Activated CD8-positive, alpha-beta memory T cell treated with anti-CD3 and anti-CD28 coated beads, Interleukin-2, amount 50 U/mL, for 24 hours (primary cell): ENCODE data around the gene EHMT1.
A peak's percentile ranks its signal among the peaks of the same experiment; 100 is the strongest.
"Not testable (repeated sequence)": the region's sequence is repeated elsewhere in the genome, so short reads cannot be mapped to it uniquely, and the experiment has no call there.

ENCODE experiments used
- DNase-seq: peaks from one replicate; pipeline ENCODE4 v3.0.0-alpha.2; 2020; ENCODE audit errors: extremely low read depth

EHMT1 gene

DNA sequence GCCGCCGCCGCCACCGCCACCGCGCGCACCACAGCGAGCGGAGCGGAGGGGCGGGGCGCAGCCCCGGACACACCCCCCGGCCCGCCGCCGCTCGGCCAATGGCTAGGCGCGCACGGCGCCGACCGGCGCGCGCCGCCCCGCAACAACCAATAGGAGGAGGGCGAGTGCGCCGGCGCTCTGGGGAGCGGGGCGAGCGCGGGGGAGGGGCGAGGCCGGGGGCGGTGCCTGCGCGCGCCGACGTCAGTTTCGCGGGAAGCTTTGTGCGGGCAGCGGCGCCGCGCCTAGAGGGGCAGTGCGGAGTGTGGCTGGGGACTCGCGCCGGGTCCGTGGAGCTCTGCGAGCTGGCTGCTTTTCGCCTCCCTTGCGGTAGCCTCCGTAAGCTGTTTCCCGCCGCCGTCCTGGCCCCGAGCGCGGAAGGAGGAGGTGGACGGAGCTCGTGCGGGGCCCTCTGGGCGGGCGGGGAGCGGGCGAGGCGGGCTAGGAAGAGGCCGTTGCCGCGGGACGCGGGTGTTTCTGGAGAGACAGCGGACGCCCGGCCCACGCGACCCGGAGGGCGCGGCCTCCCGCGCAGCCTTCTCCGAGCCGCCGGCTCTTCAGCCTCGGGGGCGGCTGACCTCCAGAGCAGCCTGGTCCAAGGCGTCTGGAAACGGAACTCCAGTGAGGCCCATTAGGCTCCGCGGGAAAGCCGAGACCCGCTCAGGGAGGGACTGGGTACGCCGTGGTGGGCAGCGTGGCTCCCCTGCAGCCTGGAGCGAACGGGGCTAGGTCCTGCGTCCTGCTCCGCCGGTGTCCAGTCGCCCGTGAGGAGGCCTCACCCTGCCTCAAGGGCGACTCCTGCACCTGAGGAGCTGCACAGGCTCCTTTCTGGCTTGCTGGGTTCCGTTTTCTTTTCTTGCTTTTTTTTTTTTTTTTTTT, 28.1 kb upstream of the EHMT1 start, which contains the start of gene ZMYND19:
ZMYND19 (minus strand) TSS at position 44 of the 915 bp plus-strand sequence. CDS start 249 bp downstream, outside the sequence.
- DNase-seq = peak; percentile 55

GRCh38 chr9:137592767-137593166, 26.0 kb upstream of the EHMT1 start:
- DNase-seq = no peak

DNA sequence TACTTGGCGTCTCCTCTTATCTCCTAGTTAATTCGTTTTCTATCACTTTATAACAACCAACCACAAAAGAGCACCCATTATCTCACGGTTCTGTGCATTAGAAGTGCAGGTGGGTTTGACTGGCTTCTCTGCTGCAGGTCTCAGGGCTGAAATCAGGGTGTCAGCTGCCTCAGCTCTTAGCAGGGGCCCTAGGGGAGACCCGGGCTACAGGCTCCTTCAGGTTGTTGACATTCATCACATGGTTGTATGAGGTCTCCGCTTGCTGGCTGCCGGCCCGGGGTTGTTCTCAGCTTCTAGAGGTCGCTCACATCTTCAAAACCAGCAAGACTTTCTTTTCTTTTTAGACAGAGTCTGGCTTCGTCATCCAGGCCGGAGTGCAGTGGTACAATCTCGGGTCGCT, 25.6 kb upstream of the EHMT1 start:
- DNase-seq = no peak

DNA sequence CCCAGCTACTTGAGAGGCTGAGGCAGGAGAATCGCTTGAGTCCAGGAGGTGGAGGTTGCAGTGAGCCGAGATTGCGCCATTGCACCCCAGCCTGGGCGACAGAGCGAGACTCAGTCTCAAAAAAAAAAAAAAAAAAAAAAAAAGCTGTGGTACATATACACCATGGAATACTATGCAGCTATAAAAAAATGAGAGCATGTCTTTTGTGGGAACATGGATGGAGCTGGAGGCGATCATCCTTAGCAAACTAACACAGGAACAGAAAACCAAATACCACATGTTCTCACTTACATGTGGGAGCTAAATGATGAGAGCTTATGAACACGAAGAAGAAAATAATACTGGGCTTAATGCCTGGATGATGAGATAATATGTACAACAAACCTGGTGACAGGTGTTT, 22.2 kb upstream of the EHMT1 start:
- DNase-seq = not testable (repeated sequence)

GRCh38 chr9:137598943-137599342, 19.9 kb upstream of the EHMT1 start:
- DNase-seq = no peak

- no peak for DNase-seq
Measured at GRCh38 chr9:137602661-137603060, 16.1 kb upstream of the EHMT1 start.

GRCh38 chr9:137603879-137604278, 14.9 kb upstream of the EHMT1 start:
- DNase-seq = no peak

DNA sequence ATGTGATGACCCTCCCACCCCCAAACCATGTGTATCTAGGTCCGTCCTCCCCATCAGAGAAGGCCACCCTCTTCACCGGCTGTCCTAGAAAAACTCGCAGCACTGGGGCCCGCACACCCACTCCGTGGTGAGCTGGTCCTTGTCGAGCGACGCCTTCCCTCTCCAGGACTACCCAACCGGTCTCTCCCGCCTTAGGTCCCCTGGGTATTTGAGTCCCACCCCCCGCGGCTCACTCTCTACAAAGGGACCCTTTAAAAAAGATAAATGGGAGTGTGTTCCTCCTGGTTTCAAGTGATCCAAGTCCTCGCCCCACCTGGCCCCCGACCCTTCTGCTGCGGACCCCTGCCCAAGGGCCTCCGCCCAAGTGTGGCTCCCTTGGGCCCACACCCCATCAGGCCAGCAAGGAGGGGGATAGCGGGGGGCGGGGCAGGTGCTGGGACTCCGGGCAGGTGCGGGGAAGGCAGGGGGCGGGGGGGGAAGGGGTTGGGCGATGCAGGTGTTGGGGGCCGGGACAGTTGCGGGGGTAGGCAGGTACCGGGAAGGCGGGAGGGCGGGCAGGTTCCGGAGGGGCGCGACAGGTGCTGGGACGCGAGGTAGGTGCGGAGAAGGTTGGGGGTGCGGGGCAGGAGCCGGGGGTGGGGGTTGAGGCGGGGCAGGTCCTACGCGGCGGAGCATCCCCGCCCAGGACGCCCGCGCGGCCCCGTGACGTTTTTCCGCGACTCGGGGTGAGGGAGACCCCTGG, 14.3 kb upstream of the EHMT1 start:
- DNase-seq = no peak

DNA sequence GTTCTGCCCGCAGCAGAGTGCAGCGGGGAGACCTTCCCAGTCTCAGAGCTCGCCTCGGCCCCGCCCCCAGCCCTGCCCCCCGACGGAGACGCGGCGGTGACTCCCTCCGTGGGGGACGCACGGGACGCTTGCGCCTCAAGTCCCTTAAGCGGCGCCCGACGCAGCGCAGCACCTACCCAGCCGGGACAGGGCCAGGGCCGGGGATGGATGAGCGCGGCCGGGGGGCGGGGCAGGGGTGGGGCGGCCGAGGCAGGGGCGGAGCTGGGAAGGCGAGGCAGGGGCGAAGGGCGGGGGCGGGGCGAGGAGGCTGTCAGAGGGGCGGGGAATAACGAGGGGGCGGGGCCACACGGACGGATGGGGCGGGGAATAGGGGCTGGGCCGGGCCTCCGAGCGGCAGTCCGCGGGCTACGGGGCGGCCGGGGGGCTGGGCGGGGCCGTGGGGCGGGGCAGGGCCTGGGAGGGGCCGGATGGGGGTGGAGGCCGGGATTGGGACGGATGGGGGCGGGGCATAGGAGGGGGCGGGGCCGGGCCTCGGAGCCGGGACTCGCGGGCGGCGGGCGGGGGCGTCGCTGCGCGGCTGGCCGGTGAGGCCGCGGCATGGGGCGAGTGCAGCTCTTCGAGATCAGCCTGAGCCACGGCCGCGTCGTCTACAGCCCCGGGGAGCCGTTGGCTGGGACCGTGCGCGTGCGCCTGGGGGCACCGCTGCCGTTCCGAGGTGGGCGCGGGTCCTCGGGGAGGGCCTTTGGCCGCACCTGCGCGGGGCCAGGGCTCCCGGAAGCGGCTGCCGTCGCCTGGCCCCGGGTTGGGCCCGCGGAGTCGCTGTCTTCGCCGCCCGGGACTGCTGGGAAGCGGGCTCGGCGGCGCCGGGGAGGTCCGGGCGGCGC, 13.4 kb upstream of the EHMT1 start, which contains the start of gene ARRDC1:
ARRDC1 (plus strand) TSS at position 566 of the 884 bp plus-strand sequence; CDS start at position 598, 32 bp downstream.
- peak; percentile 72 for DNase-seq

DNA sequence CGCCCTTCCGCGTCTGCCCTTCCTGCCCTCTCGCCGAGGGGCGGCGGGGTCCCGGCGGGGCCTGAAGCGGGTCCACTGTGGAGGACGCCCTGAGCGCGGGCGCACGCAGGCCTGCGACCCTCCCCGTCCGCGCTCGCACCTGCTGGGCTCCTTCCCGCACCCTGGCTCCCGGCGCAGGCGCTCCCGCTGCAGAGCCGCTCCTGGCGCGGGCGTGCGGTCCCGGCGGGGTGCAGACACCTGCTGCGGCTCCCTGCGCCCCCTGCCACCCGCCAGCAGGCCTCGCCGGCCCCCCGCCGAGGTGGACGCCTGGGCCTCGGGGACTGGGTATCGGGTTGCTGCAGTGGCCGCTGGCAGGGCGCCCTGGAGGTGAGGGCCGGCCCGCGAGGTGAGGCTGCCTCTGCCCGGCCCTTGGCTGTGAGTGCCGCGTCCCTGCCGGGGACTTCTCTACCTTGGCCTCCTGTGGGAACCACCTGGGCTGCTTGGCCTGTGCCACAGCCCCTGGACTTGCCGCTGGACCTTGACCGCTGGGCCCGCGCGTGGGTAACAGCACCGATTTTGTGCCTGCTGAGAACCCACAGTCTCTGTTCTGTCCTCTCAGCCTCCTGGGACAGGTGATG, 12.7 kb upstream of the EHMT1 start:
- no peak for DNase-seq

DNA sequence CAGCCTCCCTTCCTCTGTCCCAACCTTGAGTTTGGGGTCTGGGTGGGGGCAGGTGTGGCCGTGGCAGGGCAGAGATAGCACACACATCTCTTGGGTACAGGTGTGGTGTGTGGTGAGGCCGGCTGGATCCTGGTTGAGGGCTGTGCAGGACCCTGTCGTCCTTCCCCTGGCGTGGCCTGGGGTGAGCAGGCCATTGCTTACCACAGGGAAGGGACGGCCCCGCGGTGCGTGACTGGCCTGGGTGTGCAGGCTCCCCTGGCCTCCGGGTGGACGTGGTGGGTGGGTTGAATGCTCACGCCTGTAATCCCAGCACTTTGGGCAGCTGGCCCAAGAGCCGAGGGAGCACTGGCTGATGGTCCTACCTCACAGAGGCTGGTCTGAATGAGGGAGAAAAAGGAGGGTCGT, 12.1 kb upstream of the EHMT1 start:
- no peak for DNase-seq

DNA sequence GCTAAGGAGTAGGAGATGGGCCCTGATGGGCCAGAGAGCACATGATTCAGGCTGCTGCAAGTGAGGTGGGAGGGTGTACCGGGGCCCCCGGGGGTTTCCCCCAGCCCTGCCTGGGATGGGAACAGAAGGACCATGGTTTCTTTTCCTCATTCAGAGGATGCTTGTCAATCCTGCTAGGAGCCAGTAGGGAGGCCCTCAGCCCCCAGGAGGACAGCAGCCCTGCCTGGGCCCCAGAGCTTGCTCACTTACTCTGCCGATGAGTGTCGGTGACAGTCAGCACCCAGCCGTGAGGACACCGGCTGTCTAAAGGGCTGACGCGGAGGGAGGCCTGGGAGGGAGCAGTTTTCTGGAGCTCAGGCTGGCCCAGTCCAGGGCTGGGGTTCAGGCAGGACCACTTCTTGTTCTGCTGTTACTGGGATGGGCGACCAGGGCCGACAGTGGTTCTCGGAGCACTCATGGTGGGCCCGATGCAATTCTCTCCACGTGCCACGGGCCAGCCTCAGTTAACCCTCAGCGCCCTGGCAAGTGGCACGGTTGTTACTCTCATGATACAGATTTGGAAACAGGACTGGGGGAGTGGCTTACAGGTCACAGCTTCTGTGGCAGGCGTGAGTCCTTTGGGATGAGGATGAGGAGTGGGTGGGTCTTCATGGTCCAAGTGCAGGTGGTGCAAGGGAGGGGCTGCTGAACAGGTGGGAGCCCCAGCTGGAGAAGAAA, 11.5 kb upstream of the EHMT1 start:
- DNase-seq = no peak

DNA sequence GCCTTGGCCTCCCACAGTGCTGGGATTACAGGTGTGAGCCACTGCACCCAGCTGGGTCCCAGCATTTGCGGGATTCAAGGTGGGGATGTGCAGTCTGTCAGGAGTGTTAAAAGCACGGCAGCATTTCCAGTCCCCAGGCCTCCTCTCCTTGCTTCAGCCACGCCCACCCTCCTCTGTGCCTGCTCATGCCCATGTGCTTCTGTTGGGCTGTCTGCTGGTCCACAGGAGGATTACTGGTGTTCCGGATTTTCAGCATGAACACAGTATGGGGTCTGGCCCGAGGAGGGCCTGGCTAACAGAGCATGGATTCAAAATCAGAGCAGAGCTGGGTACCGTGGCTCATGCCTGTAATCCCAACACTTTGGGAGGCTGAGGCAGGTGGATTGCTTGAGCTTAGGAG, 7.9 kb upstream of the EHMT1 start:
- DNase-seq = no peak

DNA sequence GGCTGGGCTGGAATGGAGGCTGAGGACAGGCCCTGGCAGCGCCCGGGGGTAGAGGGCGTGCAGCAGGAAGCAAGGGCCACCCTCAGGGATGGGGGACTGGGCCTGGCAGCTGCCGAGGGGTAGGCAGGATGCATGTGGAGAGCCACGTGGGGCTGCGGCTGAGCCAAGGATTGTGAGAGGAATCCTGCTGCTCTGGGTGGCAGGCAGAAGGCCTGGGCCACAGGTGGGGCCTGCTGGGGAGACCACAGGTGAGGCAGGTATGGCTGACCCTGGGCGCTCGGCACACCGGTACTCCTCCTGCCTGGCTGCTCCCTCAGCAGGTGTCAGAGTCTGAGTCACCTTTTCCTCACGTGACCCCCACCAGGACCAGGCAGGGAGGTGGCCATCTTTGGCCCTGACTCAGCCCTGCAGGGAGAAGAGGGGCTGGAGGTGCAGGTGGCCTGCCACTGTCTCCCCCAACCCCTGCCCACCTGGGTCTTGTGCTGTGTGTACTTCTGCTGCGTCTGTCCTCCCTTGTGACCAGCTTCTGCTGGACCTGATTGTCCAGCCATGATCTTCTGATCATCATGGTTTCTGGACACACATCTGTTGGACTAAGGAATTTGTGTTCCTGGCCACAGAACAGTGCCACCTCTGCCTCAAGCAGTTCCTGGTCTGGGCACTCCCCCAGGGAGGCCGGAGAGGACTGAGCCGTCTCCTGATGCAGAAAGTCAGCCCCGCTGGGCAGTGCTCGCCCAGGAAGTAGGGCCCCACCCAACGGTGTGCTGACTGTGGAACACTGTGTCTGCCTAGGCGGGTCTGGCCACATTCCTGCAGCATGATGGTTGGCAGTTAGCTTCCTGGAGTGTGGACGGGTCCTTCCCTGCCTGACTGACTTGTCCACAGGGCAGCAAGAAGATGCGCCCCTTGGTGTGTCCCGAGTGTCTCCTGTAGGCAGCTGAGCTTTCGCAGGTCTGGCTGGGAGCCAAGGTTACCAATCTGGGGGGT, 6.9 kb upstream of the EHMT1 start:
- no peak for DNase-seq

DNA sequence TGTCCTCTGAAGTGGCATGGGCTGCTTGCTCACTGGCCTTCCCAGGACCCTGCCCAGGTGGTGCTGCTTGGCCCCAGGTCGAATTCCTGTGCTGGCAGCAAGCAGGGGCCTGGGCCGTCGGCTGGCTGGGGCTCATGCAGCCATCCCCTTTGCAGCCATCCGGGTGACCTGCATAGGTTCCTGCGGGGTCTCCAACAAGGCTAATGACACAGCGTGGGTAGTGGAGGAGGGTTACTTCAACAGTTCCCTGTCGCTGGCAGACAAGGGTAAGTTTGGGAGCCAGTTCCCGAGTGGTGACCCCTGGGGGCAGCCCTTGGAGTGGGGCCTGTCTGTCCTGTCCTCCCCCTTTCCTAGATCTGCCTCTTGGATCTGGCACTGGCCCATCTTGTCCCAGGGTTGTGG, 6.1 kb upstream of the EHMT1 start:
- DNase-seq = no peak

GRCh38 chr9:137613259-137613658, 5.5 kb upstream of the EHMT1 start:
- DNase-seq = no peak

- no peak for DNase-seq
Measured at GRCh38 chr9:137613738-137614523, 4.9 kb upstream of the EHMT1 start.

GRCh38 chr9:137614631-137615386, 4.0 kb upstream of the EHMT1 start:
- no peak for DNase-seq
